Subcutaneous abdominal adipose tissue (tissue), 5 donors: ENCODE results near the gene OTOP3.

Source experiments
- H3K27ac ChIP-seq: one replicate; pipeline ENCODE4 v1.7.0; 2013; ENCODE audit warnings: low read depth, mild to moderate bottlenecking, inconsistent platforms, low read length, moderate library complexity
- H3K27me3 ChIP-seq, 5 donors: one replicate each; pipeline ENCODE4 v1.7.0; 2013; ENCODE audit warnings: low read length in 5 of 5, inconsistent platforms in 1 of 5; ENCODE audit not compliant: control insufficient read depth in 5 of 5, insufficient read depth in 4 of 5
- H3K36me3 ChIP-seq, 5 donors: one replicate each; pipeline ENCODE4 v1.7.0; 2013; ENCODE audit warnings: low read length in 5 of 5; ENCODE audit not compliant: control insufficient read depth in 5 of 5, insufficient read depth in 5 of 5
- H3K4me1 ChIP-seq, 5 donors: one replicate each; pipeline ENCODE4 v1.7.0; 2013; ENCODE audit warnings: low read length in 5 of 5, mild to moderate bottlenecking in 3 of 5, moderate library complexity in 1 of 5; ENCODE audit not compliant: control insufficient read depth in 5 of 5, insufficient read depth in 5 of 5
- H3K4me3 ChIP-seq, 5 donors: one replicate each; pipeline ENCODE4 v1.7.0; 2013; ENCODE audit warnings: low read length in 5 of 5, low read depth in 1 of 5
- H3K9ac ChIP-seq, 5 donors: one replicate each; pipeline ENCODE4 v1.7.0; 2013; ENCODE audit warnings: low read length in 5 of 5, mild to moderate bottlenecking in 4 of 5, moderate library complexity in 3 of 5
- H3K9me3 ChIP-seq, 5 donors: one replicate each; pipeline ENCODE4 v1.7.0; 2013; ENCODE audit warnings: low read length in 5 of 5; ENCODE audit not compliant: control insufficient read depth in 5 of 5
- donor health status: healthy.
- donor health status: healthy.
- donor health status: healthy.
- donor health status: healthy.
- donor health status: healthy.

The OTOP3 gene, protein sequence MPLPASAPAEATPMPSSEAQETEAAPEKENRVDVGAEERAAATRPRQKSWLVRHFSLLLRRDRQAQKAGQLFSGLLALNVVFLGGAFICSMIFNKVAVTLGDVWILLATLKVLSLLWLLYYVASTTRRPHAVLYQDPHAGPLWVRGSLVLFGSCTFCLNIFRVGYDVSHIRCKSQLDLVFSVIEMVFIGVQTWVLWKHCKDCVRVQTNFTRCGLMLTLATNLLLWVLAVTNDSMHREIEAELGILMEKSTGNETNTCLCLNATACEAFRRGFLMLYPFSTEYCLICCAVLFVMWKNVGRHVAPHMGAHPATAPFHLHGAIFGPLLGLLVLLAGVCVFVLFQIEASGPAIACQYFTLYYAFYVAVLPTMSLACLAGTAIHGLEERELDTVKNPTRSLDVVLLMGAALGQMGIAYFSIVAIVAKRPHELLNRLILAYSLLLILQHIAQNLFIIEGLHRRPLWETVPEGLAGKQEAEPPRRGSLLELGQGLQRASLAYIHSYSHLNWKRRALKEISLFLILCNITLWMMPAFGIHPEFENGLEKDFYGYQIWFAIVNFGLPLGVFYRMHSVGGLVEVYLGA

DNA sequence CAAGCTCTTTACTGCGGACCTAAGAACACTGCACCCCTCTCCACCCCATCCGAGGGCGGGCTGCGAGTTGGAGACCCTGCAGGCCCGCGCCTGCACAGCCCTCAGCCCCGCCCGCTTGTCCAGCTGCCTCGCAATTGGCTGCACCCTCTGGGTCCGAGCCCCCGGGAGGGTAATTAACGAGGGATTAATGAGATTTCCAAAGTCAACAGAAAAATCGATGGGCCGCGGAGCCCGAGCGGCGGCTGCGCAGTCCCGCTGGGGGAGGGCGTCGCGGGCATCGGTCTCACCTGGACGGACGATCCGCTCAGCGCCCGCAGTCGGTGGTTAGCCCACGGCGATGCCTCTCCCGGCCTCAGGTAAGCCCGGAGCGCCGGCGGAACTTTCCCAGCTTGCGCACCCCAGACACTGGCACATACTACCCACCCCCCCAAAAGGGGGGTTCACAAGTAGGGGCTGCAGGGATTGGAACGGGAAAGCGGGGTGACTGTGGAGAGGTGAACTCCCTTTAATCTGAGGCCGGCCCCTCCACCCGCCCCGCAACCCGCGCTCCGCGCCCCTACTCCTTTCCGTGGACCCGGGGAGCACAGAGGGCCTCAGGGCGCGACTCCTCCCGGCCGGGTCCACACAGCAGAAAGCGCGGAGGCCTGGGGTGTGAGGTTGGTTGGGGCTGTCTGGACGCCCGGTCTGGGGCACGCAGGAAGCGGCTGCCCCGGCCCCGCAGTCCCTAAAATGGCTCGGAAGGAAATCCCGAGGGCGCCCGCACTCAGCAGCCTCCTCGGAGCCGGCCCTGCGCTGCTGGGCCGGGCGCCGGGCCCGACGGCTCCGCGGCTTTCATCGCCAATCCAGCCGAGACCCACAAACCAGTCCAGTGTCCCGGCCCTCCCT is at the start of gene OTOP3:
Gene OTOP3, plus strand, starts transcription at position 314 of the 885 bp plus-strand sequence. Its CDS starts 24 bp downstream, at position 338.
- Histone ChIP-seq H3K9me3 (no peaks in the 10 kb centered on the region), H3K9ac (no peak within 1 kb of the TSS), H3K27ac (no peak within 1 kb of the TSS), H3K27me3 (peaks cover 27 to 70% (median 53%) of the 10 kb centered on the region in 5 donors), H3K36me3 (no peaks in the 10 kb centered on the region), H3K4me3 (no peak within 1 kb of the TSS), H3K4me1 (peaks cover 0 to 10% (median 5%) of the 10 kb centered on the region in 5 donors)

- Histone ChIP-seq H3K36me3 (no peaks in the 10 kb centered on the region), H3K27ac (no peak overlapping the region), H3K4me3 (no peak overlapping the region), H3K27me3 (peaks cover 27 to 46% (median 36%) of the 10 kb centered on the region in 5 donors), H3K4me1 (peaks cover 0 to 7% (median 6%) of the 10 kb centered on the region in 5 donors), H3K9ac (no peak overlapping the region), H3K9me3 (no peaks in the 10 kb centered on the region)
Measured at GRCh38 chr17:74888469-74888868, 47.2 kb upstream of the OTOP3 start.

DNA sequence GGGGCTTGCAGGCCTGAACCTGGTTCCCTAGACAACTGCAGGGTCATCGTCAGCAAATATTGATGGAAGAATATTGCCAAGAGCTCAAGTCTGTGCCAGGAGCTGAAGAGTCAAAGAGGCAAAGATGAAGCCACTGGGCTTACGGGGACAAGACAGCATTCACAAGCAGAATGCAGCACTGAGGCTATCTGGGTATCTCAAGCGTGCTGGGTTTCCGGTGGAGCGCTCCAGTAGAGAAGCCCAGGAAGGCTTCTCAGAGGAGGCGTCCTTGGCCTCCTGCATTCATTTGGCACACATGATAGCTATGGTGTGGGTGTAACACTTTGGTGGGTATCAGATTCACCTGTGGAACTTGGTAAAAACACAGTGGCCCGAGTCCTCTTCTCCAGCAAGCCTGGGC is 45.1 kb upstream of the OTOP3 start:
- H3K9me3 ChIP-seq, result no peaks in the 10 kb centered on the region
- H3K4me3 ChIP-seq, result no peak overlapping the region
- H3K36me3 ChIP-seq, result no peaks in the 10 kb centered on the region
- no peak overlapping the region for H3K9ac ChIP-seq
- H3K4me1 ChIP-seq, result peaks cover 0 to 13% (median 11%) of the 10 kb centered on the region in 5 donors
- H3K27ac ChIP-seq, result no peak overlapping the region
- peaks cover 37 to 59% (median 41%) of the 10 kb centered on the region in 5 donors for H3K27me3 ChIP-seq

- H3K4me1 ChIP-seq, result peaks cover 0 to 13% (median 11%) of the 10 kb centered on the region in 5 donors
- H3K9ac ChIP-seq, result no peak overlapping the region
- peaks cover 37 to 56% (median 45%) of the 10 kb centered on the region in 5 donors for H3K27me3 ChIP-seq
- no peak overlapping the region for H3K4me3 ChIP-seq
- no peaks in the 10 kb centered on the region for H3K36me3 ChIP-seq
- no peak overlapping the region for H3K27ac ChIP-seq
- no peaks in the 10 kb centered on the region for H3K9me3 ChIP-seq
Measured at GRCh38 chr17:74892013-74892841, 43.5 kb upstream of the OTOP3 start.

- Histone ChIP-seq H3K4me1 (peaks cover 0 to 13% (median 11%) of the 10 kb centered on the region in 5 donors), H3K27ac (no peak within 1 kb of the TSS), H3K36me3 (no peaks in the 10 kb centered on the region), H3K9me3 (no peaks in the 10 kb centered on the region), H3K9ac (no peak within 1 kb of the TSS), H3K27me3 (peaks cover 34 to 56% (median 45%) of the 10 kb centered on the region in 5 donors), H3K4me3 (peak within 1 kb of the TSS in 3 of 5 donors; percentile 22 to 57 (median 41))
Measured at GRCh38 chr17:74892974-74893911, 42.5 kb upstream of the OTOP3 start, which contains the start of gene FADS6. FADS6 (minus strand) TSS chr17:74893633; CDS start chr17:74893595, 38 bp downstream.

DNA sequence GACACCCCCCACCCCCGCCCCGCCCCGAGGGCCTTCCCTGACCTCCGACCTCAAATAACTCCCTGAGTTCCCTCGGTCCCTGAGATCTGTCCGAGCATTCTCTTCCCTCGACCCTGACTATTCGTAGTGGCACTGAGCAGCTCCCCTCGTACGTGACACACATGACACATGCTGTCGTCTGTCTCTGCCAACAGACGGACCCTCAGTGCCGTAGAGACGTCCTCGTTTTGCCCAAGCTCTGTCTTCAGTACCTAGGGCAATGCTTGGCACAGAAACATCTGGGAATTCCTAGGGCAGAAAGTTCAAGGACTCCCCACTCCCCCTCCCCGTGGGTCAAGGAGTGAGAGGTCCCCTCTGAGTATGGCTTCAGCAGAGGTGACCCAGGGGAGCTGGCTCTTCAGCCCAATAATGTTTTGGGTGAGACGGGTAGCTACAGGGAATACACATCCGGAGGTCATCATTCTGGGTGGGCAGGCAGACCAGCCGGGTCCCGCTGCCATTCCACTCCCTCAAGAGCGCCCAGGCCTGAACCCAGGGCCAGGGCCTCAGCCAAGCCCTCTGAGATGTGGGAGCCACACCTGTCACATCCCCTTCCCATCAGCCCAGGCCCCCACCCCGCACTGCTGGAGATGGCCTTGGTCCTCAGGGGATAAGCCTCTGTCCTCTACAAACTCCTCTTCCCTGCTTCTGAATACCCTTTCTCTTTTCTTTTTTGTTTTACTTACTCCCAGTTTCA is 41.6 kb upstream of the OTOP3 start:
- Histone ChIP-seq H3K4me1 (peaks cover 0 to 13% (median 11%) of the 10 kb centered on the region in 5 donors), H3K36me3 (no peaks in the 10 kb centered on the region), H3K4me3 (peak overlapping the region in 2 of 5 donors; percentile 41 to 57), H3K27me3 (peaks cover 27 to 48% (median 39%) of the 10 kb centered on the region in 5 donors), H3K9me3 (no peaks in the 10 kb centered on the region), H3K27ac (no peak overlapping the region), H3K9ac (no peak overlapping the region)

GRCh38 chr17:74898376-74898946 is 37.2 kb upstream of the OTOP3 start:
- no peaks in the 10 kb centered on the region for H3K36me3 ChIP-seq
- H3K9me3 ChIP-seq, result no peaks in the 10 kb centered on the region
- peaks cover 15 to 30% (median 22%) of the 10 kb centered on the region in 5 donors for H3K27me3 ChIP-seq

DNA sequence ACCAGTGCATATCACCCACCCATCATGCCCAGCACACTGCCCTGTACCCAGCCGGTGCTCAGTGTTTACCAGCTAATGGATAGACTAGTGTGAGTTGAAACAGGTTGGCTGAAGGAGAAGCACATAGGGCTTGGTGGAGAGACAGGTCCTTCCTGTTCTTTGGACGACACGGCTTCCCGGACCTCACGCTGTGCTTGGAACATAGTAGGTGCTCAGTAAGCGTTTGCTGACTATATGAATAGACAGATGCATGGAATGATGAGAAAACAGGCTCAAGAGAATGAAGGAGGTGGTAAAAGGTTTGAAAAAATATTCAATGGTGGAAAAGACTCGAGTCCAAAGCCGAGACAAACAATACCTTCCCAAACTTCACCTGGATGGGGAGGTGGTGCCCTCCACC is 35.5 kb upstream of the OTOP3 start:
- Histone ChIP-seq H3K9ac (no peak overlapping the region), H3K4me1 (no peaks in the 10 kb centered on the region), H3K36me3 (no peaks in the 10 kb centered on the region), H3K27ac (no peak overlapping the region), H3K27me3 (peaks cover 11 to 28% (median 24%) of the 10 kb centered on the region in 5 donors), H3K9me3 (no peaks in the 10 kb centered on the region), H3K4me3 (no peak overlapping the region)

More at GRCh38 chr17:74898376-74898946, 37.2 kb upstream of the OTOP3 start:
- Histone ChIP-seq H3K4me3 (no peak overlapping the region), H3K27ac (no peak overlapping the region), H3K4me1 (peaks cover 0 to 6% (median 5%) of the 10 kb centered on the region in 5 donors), H3K9ac (no peak overlapping the region)
